Measurements from ENCODE around the gene SMPD4.
"Not testable (repeated sequence)": the region's sequence is repeated elsewhere in the genome, so short reads cannot be mapped to it uniquely, and the experiment has no call there.

SMPD4 gene

DNA sequence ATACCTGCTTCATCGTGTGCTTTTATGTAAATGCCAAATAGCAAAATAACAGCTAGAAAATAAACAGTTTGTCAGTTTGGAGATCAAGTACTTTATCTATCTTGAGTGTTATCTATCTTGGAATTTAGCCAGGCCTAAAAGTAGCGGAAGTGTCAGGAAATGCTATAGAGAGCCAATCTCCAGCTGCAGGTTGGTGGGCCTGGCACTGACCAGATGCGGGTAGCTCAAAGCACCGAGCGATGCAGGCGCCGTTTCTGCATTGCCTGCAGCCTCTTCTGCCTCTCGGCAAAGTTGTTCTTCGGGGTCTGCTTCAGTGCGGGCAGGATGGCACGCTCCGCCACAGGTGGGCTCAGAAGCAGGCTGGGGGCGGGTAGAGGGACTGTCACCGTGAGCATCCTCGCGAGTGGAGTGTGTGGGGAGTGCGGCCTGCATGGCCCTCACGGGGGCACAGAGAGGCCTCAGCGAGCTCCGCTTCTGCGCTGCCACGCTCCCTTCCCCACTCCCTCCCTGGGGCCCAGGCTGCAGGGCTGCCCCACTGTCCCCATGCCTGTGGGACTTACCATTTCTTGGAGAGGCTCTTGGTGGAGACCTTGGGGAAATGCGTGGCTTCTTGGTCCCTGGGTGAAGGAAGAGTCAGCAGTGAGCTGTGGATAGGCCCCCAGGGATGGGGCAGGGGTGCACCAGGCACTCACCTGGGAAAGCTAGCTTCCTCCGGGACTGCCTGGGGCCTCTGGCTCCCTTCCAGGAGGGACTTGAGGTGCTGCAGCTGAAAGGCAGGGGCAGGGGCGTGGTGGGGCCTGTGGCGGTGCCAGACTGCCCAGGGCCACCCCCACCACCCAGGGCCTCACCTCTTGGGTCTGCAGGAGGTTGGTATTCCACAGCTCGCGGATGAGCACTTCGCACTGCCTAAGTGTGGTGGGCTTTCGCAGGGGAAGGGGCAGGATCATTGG lies 41.8 kb downstream of the SMPD4 start:
- POLR2A ChIA-PET; DNase-seq (ENCODE audit: low read depth, low spot score); CTCF ChIA-PET; H3K4me3 ChIP-seq (ENCODE audit: low read depth, low read length): not testable (repeated sequence)

DNA sequence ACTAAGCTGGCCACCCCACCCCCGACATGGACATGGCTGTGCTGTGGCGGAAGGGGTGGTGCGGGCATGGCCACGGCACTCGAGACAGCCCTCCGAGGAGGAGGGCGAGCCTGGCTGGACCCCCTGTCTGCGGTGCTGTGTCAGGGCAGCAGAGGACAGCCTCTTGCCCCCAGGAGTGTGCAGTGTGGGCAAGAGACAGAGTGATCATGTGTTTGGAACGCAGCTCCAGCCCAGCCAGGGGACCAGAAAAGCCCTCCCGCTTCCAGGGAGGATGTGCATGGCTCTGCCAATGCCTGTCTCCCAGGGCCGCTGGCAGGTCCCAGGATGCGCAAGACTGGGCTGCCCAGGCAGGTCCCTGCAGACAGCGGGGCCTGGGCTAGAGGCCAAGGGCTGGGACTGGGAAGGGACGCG lies 42.6 kb downstream of the SMPD4 start:
- DNase-seq (ENCODE audit: low read depth, low spot score); H3K4me3 ChIP-seq (ENCODE audit: low read depth, low read length); CTCF ChIA-PET; POLR2A ChIA-PET: not testable (repeated sequence)

- H3K4me3 ChIP-seq (ENCODE audit: low read depth, low read length); DNase-seq (ENCODE audit: low read depth, low spot score); CTCF ChIA-PET; POLR2A ChIA-PET: not testable (repeated sequence)
Observed at GRCh38 chr2:130138326-130138725, 43.1 kb downstream of the SMPD4 start.

DNA sequence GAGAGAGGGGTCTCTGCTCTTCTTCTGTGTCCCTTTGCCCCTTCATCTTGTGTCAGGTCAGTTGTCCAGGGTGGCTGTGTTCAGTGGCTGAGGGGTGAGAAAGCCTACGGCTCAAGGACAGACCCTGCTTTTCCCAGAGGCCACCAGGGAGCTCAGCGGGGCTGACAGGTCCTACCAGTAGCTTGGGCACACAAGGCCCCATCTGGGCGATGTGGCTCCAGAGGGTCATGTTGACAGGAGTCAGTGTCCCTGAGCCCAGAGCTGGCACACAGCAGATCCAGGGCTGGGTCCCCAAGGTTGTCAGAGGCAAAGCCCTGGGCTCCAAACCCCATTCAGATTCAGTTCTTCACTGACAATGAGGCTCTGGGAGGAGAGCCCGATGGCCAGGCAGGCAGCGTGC lies 44.3 kb downstream of the SMPD4 start:
- CTCF ChIA-PET; POLR2A ChIA-PET; DNase-seq (ENCODE audit: low read depth, low spot score); H3K4me3 ChIP-seq (ENCODE audit: low read depth, low read length): not testable (repeated sequence)

DNA sequence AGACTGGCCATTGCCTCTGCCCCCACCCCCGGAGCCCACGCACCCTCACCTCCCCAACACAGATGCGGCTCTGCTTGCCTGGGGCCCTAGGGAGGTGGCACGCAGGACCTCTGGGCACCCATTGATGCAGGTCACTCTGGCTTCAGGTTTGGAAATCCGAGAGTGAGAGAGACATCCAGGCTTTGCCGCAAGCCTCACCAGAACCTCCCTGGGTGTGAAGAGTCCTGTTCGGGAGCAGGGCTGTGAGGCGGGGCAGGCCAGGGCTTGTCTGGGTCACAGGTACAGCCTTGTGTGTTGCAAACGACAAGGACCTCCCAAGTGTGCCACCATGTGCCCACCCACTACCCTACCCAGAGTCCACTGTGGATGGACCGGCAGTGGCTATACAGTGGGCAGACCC lies 44.9 kb downstream of the SMPD4 start:
- CTCF ChIA-PET, POLR2A ChIA-PET: not testable (repeated sequence)

DNA sequence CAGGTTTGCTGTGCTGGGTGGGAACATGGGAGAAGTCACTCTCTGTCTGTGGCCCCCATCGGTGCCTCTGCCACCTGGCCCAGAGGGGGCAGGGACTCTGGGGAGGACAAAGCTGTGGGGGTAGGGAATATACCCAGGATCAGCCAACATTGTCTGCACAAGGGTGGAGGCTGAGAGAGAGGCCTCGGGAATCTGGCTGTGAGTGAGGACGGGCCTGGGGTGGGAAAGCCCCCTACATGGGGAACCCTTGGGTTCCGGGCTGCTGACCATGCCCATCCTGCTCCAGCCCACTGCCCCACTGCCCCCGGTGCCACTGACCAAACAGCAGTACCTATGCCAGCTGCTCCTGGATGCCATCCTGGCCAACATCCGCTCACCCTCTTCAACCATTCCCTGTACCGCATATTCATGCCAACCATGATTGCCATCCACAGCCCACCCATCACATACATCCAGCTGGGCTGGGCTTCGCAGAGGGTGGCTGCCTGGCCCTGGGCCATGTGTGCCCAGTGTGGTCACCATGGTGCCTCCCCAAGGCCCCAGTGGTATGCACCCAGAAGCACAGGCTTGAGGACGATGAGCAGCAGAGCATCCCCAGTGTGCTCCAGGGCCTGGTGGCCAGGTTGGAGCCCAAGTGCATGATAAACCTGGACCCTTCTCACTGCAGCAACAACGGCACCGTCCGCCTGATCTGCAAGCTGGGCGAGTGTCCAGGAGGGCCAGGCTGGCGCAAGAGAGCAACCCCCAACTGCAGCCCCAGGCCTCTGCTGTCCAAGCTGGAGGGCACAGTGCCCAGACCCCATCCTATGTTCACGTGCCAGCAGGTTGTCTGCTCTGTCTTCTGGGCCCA lies 45.5 kb downstream of the SMPD4 start:
- H3K4me3 ChIP-seq (ENCODE audit: low read depth, low read length): no peak overlapping the region
- ChIA-PET CTCF (no interaction called here), POLR2A (no interaction called here)
- DNase-seq (ENCODE audit: low read depth, low spot score): no peak
- TF ChIP-seq, protein P1, sequence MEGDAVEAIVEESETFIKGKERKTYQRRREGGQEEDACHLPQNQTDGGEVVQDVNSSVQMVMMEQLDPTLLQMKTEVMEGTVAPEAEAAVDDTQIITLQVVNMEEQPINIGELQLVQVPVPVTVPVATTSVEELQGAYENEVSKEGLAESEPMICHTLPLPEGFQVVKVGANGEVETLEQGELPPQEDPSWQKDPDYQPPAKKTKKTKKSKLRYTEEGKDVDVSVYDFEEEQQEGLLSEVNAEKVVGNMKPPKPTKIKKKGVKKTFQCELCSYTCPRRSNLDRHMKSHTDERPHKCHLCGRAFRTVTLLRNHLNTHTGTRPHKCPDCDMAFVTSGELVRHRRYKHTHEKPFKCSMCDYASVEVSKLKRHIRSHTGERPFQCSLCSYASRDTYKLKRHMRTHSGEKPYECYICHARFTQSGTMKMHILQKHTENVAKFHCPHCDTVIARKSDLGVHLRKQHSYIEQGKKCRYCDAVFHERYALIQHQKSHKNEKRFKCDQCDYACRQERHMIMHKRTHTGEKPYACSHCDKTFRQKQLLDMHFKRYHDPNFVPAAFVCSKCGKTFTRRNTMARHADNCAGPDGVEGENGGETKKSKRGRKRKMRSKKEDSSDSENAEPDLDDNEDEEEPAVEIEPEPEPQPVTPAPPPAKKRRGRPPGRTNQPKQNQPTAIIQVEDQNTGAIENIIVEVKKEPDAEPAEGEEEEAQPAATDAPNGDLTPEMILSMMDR (IDR thresholded peaks at IDR 0.05; ENCODE audit: insufficient read depth, low read length, missing control alignments): no peak

More for the DNA sequence above, 44.9 kb downstream of the SMPD4 start:
- not testable (repeated sequence) for H3K4me3 ChIP-seq (ENCODE audit: low read depth, low read length); DNase-seq (ENCODE audit: low read depth, low spot score)

DNA sequence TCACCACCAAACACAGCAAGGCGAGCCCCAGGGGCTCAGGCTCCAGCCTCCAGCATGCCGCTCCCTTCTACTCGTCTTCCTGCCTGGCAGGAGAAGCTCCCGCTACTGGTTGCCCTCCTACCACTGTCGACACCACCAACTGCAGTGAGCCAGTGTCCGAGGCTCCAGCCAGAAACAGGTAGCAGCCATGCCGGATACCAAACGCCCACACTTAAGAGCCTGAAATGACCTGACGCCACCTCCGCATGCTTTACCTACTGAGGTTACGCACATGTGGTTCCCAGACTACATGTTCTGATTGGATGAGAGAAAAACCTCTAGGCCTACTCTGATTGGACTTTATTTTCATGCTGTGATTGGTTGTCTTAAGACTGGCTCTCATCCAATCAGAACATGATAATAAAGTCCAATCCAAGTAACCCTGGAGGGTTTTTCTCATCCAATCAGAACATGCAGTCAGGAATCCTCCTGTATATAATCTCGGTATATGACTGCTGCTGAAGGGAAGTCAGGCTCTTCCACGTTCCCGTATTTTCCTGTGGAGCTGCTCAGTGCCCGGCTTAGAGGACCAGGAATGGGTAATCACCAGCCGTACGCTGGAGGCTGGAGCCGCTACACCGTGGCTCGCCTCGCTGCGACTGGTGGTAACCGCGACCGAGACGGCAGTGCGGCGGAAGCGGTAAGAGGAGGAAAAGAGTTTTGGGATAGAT lies 52.1 kb downstream of the SMPD4 start, which contains the start of gene POTEF:
Gene POTEF (minus strand): TSS at position 103 of the 710 bp plus-strand sequence. CDS start 8,707 bp downstream, outside the sequence.
- DNase-seq (ENCODE audit: low read depth, low spot score); POLR2A ChIA-PET; CTCF ChIA-PET; H3K4me3 ChIP-seq (ENCODE audit: low read depth, low read length): not testable (repeated sequence)

GRCh38 chr2:130128464-130128863 lies 52.9 kb downstream of the SMPD4 start:
- CTCF ChIA-PET; H3K4me3 ChIP-seq (ENCODE audit: low read depth, low read length); POLR2A ChIA-PET; DNase-seq (ENCODE audit: low read depth, low spot score): not testable (repeated sequence)

- DNase-seq (ENCODE audit: low read depth, low spot score); H3K4me3 ChIP-seq (ENCODE audit: low read depth, low read length); CTCF ChIA-PET; POLR2A ChIA-PET: not testable (repeated sequence)
Observed at GRCh38 chr2:130127726-130128125, 53.7 kb downstream of the SMPD4 start.

DNA sequence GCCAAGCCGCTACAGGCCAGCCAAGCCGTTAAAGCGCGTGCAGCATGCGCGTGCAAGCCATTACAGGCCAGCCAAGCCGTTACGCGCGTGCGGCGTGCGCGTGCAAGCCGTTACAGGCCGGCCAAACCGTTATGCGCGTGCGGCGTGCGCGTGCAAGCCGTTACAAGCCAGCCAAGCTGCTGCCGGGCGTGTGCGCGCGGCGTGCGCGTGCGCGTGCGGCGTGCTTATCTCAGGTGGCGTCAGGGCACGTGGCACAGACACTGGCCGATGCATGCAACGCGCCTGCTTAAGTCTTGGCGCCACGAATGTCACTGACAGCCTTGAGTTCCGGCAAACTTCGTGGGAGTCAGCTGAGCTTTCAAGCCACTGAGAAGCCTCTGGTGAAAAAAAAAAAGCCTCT lies 60.5 kb downstream of the SMPD4 start:
- POLR2A ChIA-PET; CTCF ChIA-PET; DNase-seq (ENCODE audit: low read depth, low spot score); H3K4me3 ChIP-seq (ENCODE audit: low read depth, low read length): not testable (repeated sequence)

- CTCF ChIA-PET; POLR2A ChIA-PET; DNase-seq (ENCODE audit: low read depth, low spot score); H3K4me3 ChIP-seq (ENCODE audit: low read depth, low read length): not testable (repeated sequence)
Observed at GRCh38 chr2:130102597-130103363, 78.6 kb downstream of the SMPD4 start.
